Vagina (tissue), 2 donors: Measurements from ENCODE around the gene DAB1. TPM values are rescaled to one million over a fixed set of nuclear protein-coding genes. Genes with fewer than 3 reads are reported as not detected.

Experiments used
- DNase-seq, 2 donors: peaks; one replicate each; pipeline ENCODE4 v3.0.0-alpha.2; 2017; ENCODE audit errors: extremely low spot score in 2 of 2
- H3K27ac ChIP-seq: fragments of 200-600 bp; sonication (generic); one replicate; pipeline ENCODE4 v1.5.1; 2019
- H3K27me3 ChIP-seq: fragments of 200-600 bp; sonication (generic); one replicate; pipeline ENCODE4 v1.5.1; 2019
- H3K36me3 ChIP-seq, 2 donors: fragments of 200-600 bp; sonication (generic); one replicate each; pipeline ENCODE4 v1.5.1; 2017 to 2019
- H3K4me1 ChIP-seq: fragments of 200-600 bp; sonication (generic); one replicate; pipeline ENCODE4 v1.5.1; 2019
- H3K4me3 ChIP-seq, 2 donors: fragments of 200-600 bp; sonication (generic); 1 replicate in 1 of 2; 2 replicates in 1 of 2; pipeline ENCODE4 v1.5.1; 2016 to 2019
- H3K9me3 ChIP-seq: fragments of 200-600 bp; sonication (generic); one replicate; pipeline ENCODE4 v1.5.1; 2019
- POLR2A ChIP-seq, 2 donors: fragments of 450-650 bp; IDR thresholded peaks; one replicate each; pipeline ENCODE4 v1.6.1; 2017; ENCODE audit warnings: antibody characterized with exemption in 2 of 2, mild to moderate bottlenecking in 2 of 2, moderate library complexity in 2 of 2
- POLR2AphosphoS5 ChIP-seq, 2 donors: sonication (generic); formaldehyde crosslinking; IDR thresholded peaks; one replicate each; pipeline ENCODE4 v1.9.0; 2017; ENCODE audit warnings: antibody characterized with exemption in 2 of 2, mild to moderate bottlenecking in 2 of 2, low read depth in 1 of 2; ENCODE audit not compliant: insufficient read depth in 1 of 2
- intact Hi-C: fragments of 100-400 bp; cut with DNase I; formaldehyde crosslinking; loops from one replicate; pipeline ENCODE4 v1.15.1; 2023
- total RNA-seq: library from RNA; depleted of rRNA; stranded (reverse); fragments of >200 nt; gene quantifications from one replicate; pipeline ENCODE4 v1.2.3, GENCODE V29; 2016
- TF ChIP-seq, protein P1 (sequence below), 3 experiments: fragments of 450-650 bp in 2 of 3; fragments of 200-600 bp in 1 of 3; sonication (generic) in 1 of 3; IDR thresholded peaks; one replicate each; pipeline ENCODE4 v1.5.1; 2017 to 2019; ENCODE audit warnings: antibody characterized with exemption in 3 of 3, mild to moderate bottlenecking in 2 of 3, moderate library complexity in 2 of 3

The DAB1 gene
- total RNA-seq, 1 donor from 2014 or later = 0.25 TPM

DNA sequence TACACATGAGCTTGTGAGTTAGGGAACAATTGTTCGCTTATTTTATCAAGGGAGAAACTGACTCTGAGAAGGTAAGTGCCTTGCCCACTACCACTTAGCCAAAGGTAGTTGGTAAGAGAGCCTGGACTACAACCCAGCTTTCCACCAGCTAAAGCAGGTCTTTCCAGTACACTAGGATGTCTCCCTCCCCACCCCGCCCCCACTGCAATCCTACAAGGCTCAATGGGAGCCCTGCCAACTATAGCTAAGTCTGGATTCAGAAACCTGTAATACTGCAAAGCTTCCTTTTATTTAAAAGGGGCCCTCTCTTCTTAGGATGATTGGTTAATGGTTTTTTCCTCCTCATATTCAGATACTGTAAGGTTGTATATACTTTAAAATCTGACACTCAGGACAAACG is 356.0 kb downstream of the DAB1 start:
- H3K27me3 ChIP-seq = no peaks in the 10 kb centered on the region
- no peak for DNase-seq
- TF ChIP-seq POLR2A (IDR thresholded peaks at IDR 0.05) = no peak
- TF ChIP-seq, protein P1, sequence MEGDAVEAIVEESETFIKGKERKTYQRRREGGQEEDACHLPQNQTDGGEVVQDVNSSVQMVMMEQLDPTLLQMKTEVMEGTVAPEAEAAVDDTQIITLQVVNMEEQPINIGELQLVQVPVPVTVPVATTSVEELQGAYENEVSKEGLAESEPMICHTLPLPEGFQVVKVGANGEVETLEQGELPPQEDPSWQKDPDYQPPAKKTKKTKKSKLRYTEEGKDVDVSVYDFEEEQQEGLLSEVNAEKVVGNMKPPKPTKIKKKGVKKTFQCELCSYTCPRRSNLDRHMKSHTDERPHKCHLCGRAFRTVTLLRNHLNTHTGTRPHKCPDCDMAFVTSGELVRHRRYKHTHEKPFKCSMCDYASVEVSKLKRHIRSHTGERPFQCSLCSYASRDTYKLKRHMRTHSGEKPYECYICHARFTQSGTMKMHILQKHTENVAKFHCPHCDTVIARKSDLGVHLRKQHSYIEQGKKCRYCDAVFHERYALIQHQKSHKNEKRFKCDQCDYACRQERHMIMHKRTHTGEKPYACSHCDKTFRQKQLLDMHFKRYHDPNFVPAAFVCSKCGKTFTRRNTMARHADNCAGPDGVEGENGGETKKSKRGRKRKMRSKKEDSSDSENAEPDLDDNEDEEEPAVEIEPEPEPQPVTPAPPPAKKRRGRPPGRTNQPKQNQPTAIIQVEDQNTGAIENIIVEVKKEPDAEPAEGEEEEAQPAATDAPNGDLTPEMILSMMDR (IDR thresholded peaks at IDR 0.05) = no peak
- no peak for TF ChIP-seq POLR2AphosphoS5 (IDR thresholded peaks at IDR 0.05; ENCODE audit: insufficient read depth in 1 of 2, low read depth in 1 of 2)
- no peaks in the 10 kb centered on the region for H3K36me3 ChIP-seq
- no peak overlapping the region for H3K27ac ChIP-seq
- intact Hi-C loops = no loop called here
- H3K9me3 ChIP-seq = no peaks in the 10 kb centered on the region
- H3K4me1 ChIP-seq = no peaks in the 10 kb centered on the region
- no peak overlapping the region for H3K4me3 ChIP-seq

DNA sequence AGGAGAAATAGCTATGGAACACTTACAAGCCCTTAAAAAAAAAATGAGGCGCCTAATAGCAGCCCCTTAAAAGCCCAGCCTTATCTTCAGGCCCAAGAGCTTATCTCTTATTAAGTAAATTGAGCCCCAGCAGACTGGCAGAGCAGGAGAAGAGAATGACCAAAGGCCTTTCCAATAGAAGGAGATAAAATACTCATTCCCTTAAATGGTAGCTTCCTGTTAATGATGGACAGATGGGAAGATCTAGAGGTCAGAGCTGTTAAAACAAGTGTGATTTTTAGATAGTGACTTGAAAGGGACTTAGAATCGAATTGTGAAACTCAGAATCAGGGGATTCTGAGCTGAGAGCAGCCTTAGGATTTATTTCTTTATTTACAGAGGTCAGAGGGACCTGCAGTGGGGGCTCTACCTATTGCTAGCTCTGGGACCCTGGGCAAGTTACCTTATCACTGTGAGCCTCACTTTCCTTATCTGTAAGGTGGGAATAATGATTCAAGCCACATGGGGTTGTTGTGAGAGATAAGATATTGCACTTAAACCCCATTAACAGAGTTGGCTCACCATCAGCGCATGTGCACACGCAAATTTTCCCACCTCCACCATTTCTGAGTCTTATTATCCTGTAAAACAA is 356.8 kb downstream of the DAB1 start:
- TF ChIP-seq POLR2AphosphoS5 (IDR thresholded peaks at IDR 0.05; ENCODE audit: insufficient read depth in 1 of 2, low read depth in 1 of 2) (no peak), POLR2A (IDR thresholded peaks at IDR 0.05) (no peak)
- TF ChIP-seq, protein P1 (IDR thresholded peaks at IDR 0.05) = no peak
- Histone ChIP-seq H3K27me3 (no peaks in the 10 kb centered on the region), H3K4me1 (no peaks in the 10 kb centered on the region), H3K27ac (no peak overlapping the region), H3K4me3 (no peak overlapping the region), H3K36me3 (no peaks in the 10 kb centered on the region), H3K9me3 (no peaks in the 10 kb centered on the region)
- no peak for DNase-seq
- intact Hi-C loops = no loop called here

DNA sequence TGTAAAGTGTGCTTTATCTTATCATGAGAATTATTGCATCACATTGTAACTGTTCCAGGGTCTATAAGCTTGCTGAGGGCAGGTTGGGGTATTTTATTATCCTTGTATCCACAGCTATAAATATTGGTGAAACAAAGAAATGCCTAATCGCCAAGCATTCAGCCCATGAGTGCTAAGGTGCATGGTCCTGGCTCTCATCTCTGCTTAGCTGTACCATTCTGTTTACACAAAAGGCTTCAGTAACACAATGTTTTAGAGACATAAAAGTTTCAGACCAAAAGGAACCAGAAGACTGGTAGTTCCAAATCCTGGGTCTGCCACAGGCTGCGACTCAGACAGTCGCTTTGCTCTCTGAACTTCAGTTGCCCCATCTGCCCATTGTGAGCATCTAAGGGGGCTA is 358.4 kb downstream of the DAB1 start:
- Histone ChIP-seq H3K27ac (no peak overlapping the region), H3K9me3 (no peaks in the 10 kb centered on the region), H3K36me3 (no peaks in the 10 kb centered on the region), H3K27me3 (no peaks in the 10 kb centered on the region), H3K4me3 (no peak overlapping the region), H3K4me1 (no peaks in the 10 kb centered on the region)
- intact Hi-C loops = no loop called here
- no peak for DNase-seq
- TF ChIP-seq, protein P1 (IDR thresholded peaks at IDR 0.05) = no peak
- TF ChIP-seq POLR2A (IDR thresholded peaks at IDR 0.05) = no peak
- TF ChIP-seq POLR2AphosphoS5 (IDR thresholded peaks at IDR 0.05; ENCODE audit: insufficient read depth in 1 of 2, low read depth in 1 of 2) = no peak

DNA sequence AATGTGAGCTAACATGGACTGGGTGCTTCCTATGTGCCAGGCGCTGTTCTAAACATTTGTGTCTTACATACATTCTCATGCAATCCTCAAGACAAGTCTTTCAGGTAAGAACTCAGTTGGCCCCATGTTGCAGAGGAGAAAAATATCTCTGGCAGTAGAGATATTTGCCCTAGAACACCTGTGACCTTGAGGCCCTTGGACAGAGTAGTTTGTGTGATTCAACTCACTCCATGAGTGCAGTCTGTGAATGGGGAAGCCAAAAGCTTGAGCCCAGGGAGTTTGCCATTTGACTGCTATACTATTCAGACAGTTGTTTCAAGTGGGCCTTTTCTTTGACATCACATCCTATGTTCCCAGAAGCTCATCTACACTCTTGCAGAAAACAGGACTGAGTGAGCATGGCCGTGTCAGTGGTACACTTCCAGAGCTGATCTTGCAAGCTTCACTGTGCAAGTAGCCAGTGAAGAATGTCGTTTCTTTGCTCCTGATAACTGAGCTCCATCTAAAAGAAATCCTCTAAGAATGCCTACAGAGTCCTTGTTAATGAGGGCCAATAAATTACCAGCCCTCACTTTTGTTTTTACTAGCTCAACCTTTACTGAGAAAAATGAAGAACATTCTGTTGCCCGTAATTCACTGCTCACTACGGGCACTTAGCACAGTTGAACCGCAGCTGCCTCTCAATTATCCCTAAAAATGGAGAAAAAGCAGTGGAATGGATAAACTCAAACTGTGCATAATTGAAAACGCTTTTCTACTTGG is 359.3 kb downstream of the DAB1 start:
- Histone ChIP-seq H3K27me3 (no peaks in the 10 kb centered on the region), H3K4me3 (no peak overlapping the region), H3K36me3 (no peaks in the 10 kb centered on the region), H3K27ac (no peak overlapping the region), H3K4me1 (no peaks in the 10 kb centered on the region), H3K9me3 (no peaks in the 10 kb centered on the region)
- intact Hi-C loops = no loop called here
- no peak for DNase-seq
- TF ChIP-seq POLR2A (IDR thresholded peaks at IDR 0.05) (no peak), POLR2AphosphoS5 (IDR thresholded peaks at IDR 0.05; ENCODE audit: insufficient read depth in 1 of 2, low read depth in 1 of 2) (no peak)
- TF ChIP-seq, protein P1 (IDR thresholded peaks at IDR 0.05) = no peak
